Limb (tissue), 2 donors: ENCODE data around the gene LDB2.
"Not testable (repeated sequence)": the region's sequence is repeated elsewhere in the genome, so short reads cannot be mapped to it uniquely, and the experiment has no call there.

Experiments used
- DNase-seq, 2 donors: peaks; one replicate each; pipeline ENCODE4 v3.0.0-alpha.2; 2016; ENCODE audit errors: extremely low spot score in 2 of 2

LDB2 gene

GRCh38 chr4:16659079-16659478, 239.4 kb downstream of the LDB2 start:
- peak; percentile 72 to 83 for DNase-seq

DNA sequence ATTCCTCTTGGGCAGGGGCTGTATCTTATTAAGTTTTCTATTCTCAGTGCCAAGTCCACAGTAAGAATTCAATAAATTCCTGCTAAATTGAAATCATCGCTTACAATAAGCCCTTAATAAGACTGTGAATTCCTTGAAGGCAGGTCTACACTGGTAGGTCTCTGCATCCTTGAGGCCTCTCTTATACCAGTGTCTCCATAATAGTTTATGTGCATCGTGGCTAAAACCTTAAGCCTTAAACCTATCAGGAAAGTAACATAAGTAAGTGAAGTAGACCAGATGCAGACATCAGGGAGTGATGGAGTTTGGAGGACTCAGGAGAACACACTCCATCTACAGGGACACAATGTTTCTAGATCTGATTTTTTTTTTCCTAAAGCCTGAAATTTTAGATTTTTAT, 240.3 kb downstream of the LDB2 start:
- no peak for DNase-seq

DNA sequence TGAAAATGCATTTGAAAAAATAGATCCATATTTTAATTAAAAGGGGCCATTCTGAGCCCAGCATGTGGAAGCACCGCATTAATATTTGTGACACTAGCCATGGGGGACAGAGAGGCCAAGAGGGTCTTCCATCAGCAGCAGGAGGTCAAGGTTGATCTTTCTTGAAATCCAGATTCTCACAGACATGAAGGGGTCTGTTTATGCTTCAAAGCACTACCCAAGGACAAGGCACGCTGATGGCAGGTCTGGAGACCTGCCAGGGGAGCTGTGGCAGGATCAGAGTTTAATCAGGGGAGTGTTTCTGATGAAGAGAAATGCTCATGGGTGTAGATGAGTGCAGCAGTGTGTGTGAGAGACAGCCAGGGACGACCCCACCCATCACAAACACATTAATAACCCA, 243.3 kb downstream of the LDB2 start:
- DNase-seq, result no peak

GRCh38 chr4:16652732-16653305, 245.6 kb downstream of the LDB2 start:
- DNase-seq, result no peak

- no peak for DNase-seq
Observed at GRCh38 chr4:16646459-16646858, 252.0 kb downstream of the LDB2 start.

- DNase-seq, result no peak
Observed at GRCh38 chr4:16643893-16644292, 254.6 kb downstream of the LDB2 start.

- no peak for DNase-seq
Observed at GRCh38 chr4:16642897-16643296, 255.5 kb downstream of the LDB2 start.

- no peak for DNase-seq
Observed at GRCh38 chr4:16641971-16642370, 256.5 kb downstream of the LDB2 start.

DNA sequence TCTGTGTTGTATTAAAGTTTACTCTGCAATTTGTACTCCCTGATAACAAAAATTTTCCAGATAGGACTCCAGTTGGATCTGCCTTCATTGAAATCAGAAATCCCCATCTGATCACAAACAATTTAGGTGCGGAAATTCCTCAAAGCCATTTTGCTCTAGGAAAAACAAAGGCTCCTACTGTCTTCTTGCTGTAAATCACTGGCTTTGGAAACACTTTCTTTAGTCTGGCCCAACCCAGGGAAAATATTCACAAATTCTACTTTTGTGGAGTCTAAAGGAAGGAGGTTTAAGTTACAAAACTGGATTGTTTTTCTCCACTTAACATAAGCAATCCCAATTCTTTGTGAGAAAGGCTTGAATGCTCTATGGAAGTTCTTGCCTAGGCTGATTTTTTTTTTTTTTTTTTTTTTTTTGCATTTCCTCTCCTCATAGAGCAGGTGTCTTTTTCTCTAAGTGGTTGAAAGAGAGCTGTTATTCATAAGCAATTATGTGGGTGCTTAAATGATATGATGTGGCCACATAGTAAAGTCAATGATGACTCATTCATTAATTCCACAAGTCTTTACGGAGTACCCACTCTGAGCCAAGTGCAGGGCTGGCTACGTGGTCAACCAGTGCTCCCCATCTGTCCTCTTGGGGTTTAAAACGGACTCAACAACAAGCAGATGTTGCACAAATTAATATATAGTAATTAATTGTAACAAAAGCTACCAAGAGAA, 261.4 kb downstream of the LDB2 start:
- DNase-seq, result no peak

DNA sequence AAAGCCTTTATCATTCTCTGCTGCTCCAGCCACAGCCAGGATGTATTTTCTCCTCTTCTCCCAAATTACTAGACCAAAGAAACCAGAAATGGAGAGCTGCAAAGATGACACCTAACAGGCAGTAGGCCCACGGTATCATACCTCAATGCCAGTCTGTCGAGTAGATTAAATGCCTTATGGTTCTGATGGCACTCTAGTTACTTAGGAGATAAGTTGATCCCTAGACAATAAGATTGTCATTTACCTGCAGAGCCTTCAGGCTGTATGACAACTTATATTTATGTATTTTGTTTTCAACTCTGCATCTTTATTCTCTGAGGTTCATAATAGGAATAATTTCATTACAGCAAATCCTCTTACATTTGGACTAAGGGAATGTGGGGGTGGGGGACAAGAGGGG, 262.1 kb downstream of the LDB2 start:
- DNase-seq, result no peak

DNA sequence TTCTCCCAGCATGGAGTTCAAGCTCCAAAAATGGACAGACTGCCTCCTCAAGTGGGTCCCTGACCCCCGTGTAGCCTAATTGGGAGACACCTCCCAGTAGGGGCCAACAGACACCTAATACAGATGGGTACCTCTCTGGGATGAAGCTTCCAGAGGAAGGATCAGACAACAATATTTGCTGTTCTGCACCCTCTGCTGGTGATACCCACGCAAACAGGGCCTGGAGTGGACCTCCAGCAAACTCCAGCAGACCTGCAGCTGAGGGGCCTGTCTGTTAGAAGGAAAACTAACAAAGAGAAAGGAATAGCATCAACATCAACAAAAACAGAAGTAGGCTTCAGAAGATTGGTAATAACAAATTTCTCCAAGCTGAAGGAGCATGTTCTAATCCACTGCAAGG, 269.2 kb downstream of the LDB2 start:
- DNase-seq, result not testable (repeated sequence)

- DNase-seq, result not testable (repeated sequence)
Observed at GRCh38 chr4:16628835-16629234, 269.6 kb downstream of the LDB2 start.

- no peak for DNase-seq
Observed at GRCh38 chr4:16627999-16628398, 270.4 kb downstream of the LDB2 start.

GRCh38 chr4:16626945-16627344, 271.5 kb downstream of the LDB2 start:
- DNase-seq, result no peak

DNA sequence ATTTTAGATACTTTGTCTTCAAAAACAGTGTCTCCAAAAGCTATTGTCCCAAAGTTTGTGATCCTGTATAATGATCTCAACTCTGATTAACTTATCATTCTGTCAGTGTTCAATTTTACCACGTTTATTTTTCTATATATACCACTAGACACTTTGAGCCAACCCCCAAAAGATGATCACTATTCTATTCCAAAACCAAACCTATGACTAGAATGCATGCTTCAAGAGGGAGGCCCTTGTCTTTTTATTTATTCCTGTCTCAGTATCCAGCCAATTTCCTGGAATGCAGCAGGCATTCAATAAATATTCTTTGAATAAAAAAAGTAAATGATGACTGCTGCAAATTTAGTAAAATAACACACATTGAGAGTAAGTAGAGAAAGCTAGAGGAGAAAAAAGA, 275.6 kb downstream of the LDB2 start:
- DNase-seq, result no peak

GRCh38 chr4:16617435-16617834, 281.0 kb downstream of the LDB2 start:
- no peak for DNase-seq

- DNase-seq, result no peak
Observed at GRCh38 chr4:16617011-16617410, 281.4 kb downstream of the LDB2 start.

GRCh38 chr4:16609170-16609758, 289.2 kb downstream of the LDB2 start:
- DNase-seq, result no peak

- DNase-seq, result no peak
Observed at GRCh38 chr4:16608611-16609125, 289.8 kb downstream of the LDB2 start.

- DNase-seq, result no peak
Observed at GRCh38 chr4:16608123-16608522, 290.3 kb downstream of the LDB2 start.

DNA sequence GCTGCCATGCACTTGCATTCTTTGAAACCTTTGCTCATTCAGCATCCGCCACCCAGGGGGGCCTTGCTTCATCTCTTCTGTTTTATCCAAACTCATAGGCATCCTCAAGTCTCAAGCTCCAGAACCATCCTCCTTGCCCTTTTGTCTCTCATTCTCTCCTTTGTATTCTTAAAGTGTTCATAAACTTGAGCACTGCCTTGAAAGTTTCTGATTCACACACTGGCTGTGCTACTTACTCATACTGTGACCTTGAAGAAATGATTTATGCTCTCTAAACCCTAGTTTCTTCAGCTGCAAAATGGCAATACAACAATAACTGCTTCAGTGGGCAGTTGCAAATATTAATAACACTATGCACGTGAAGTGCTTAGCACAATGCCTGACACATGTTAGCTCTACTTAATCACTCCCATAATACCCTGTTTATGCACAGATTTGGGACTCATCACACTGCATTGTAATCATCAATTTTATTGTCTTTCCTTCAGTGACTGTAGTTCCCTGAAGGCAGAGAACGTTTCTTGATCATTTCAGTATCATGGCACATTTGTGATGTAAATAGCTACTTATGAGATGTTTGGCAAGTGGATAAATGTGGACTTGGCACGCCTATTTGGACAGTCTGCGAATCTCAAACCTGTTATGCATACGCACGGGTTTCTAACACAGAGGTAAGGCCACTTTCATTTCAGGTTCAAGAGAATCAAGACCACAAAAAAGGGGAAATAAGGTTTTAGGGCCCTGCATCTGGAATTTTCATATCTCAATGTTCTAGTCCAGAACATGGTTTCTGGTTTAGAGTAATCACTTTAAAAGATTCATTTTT, 291.0 kb downstream of the LDB2 start:
- DNase-seq, result no peak

DNA sequence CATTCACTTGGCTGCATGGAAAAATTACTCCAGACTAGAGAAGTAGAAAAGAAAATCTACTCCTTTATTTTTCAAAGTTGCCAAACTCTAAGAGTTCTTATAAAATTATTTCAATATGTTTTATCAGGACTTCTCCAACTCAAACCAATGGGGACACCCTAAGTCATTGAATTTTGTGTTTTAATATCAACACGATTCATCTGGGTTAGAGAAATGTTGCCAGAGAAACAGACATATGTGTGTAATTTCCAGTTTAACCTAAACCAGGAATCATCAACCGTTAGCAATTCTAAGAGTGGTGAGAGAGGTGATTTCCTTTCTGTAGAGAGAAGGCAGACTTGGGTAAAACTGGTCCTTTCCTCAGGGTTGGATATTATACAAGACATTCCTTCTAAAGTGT, 291.8 kb downstream of the LDB2 start:
- DNase-seq, result peak in 1 of 2 donors; percentile 43
